K562 (cell line): ENCODE measurements around the gene CNOT4. TPM values are rescaled to one million over a fixed set of nuclear protein-coding genes. Genes with fewer than 3 reads are reported as not detected.

Experiments
- ATAC-seq: fragments of 200-7000 bp; cut with Tn5 transposase; 3 replicates; pipeline ENCODE4 v1.9.1; 2020; ENCODE audit warnings: moderate library complexity
- BruUV-seq: library from RNA; stranded (reverse); fragments of 400-500 nt; replicated peaks from 2 replicates; lab custom pipeline; 2021; lab: Mats Ljungman, UMichigan
- CTCF ChIA-PET: fragments of 300-600 bp; formaldehyde crosslinking; extraction: SDS; loops from one replicate; lab custom pipeline; 2021; ENCODE audit warnings: low intra/inter-chr PET ratio; lab: Yijun Ruan, JAX
- POLR2A ChIA-PET: fragments of 300-600, 350-650 bp; sonication (Branson Sonifier 250); formaldehyde crosslinking; extraction: SDS; loops from one replicate; lab custom pipeline; 2021; ENCODE audit warnings: antibody characterized with exemption, inconsistent platforms; lab: Yijun Ruan, JAX
- DNase-seq, 4 experiments: peaks; one replicate each; pipeline versions ENCODE4 v3.0.0 to v3.0.0-alpha.2; 2011 to 2018; ENCODE audit warnings: low spot score in 3 of 4, mixed read lengths in 3 of 4; ENCODE audit errors: extremely low read depth in 1 of 4
- FAIRE-seq: peaks from 2 replicates; lab custom pipeline; 2011; peaks lifted over from hg19 to GRCh38; lab: Jason Lieb, UNC
- H2AFZ ChIP-seq: 2 replicates; pipeline ENCODE4 v1.6.0; 2011; ENCODE audit warnings: low read depth, low read length, control low read depth, inconsistent platforms
- H3K27ac ChIP-seq: fragments of 200-600 bp; 3 replicates; pipeline ENCODE4 v1.8.0; 2011; ENCODE audit warnings: low read depth, mild to moderate bottlenecking, control low read depth, inconsistent platforms, low read length, moderate library complexity, mixed read lengths; ENCODE audit errors: extremely low read depth
- H3K27me3 ChIP-seq, 2 experiments: fragments of 300-600 bp in 1 of 2; 2 replicates in 1 of 2; 3 replicates in 1 of 2; pipeline versions ENCODE4 v1.6.0 to v1.8.0; 2011; ENCODE audit warnings: inconsistent platforms in 2 of 2, low read length in 2 of 2, mild to moderate bottlenecking in 1 of 2, mixed read lengths in 1 of 2, moderate library complexity in 1 of 2; ENCODE audit not compliant: control insufficient read depth in 2 of 2, insufficient read depth in 2 of 2
- H3K36me3 ChIP-seq: fragments of 300-600 bp; 3 replicates; pipeline ENCODE4 v1.8.0; 2011; ENCODE audit warnings: mild to moderate bottlenecking, low read length, inconsistent platforms; ENCODE audit not compliant: control insufficient read depth, insufficient read depth
- H3K4me1 ChIP-seq, 2 experiments: fragments of 200-600 bp in 1 of 2; replicated peaks in 1 of 2; 2 replicates in 1 of 2; 3 replicates in 1 of 2; pipeline versions ENCODE4 v1.5.1 to v1.8.0; 2011; ENCODE audit warnings: inconsistent platforms in 2 of 2, low read length in 2 of 2, mild to moderate bottlenecking in 1 of 2, mixed read lengths in 1 of 2, moderate library complexity in 1 of 2; ENCODE audit not compliant: control insufficient read depth in 2 of 2, insufficient read depth in 2 of 2
- H3K4me2 ChIP-seq: 2 replicates; pipeline ENCODE4 v1.6.1; 2011; ENCODE audit warnings: low read length, control low read depth, inconsistent platforms, mixed read lengths; ENCODE audit not compliant: insufficient read depth
- H3K4me3 ChIP-seq: fragments of 200-600 bp; sonication (generic), shearing (Covaris generic); 2 replicates; pipeline ENCODE4 v1.5.1; 2016; ENCODE audit warnings: control low read depth, inconsistent platforms
- H3K79me2 ChIP-seq: fragments of 200-600 bp; 3 replicates; pipeline ENCODE4 v1.8.0; 2011; ENCODE audit warnings: low read length, inconsistent platforms; ENCODE audit not compliant: control insufficient read depth, insufficient read depth
- H3K9ac ChIP-seq, 2 experiments: 2 replicates each; pipeline versions ENCODE4 v1.6.0 to v1.6.1; 2011; ENCODE audit warnings: low read depth in 2 of 2, low read length in 2 of 2, control low read depth in 1 of 2, inconsistent platforms in 1 of 2, mild to moderate bottlenecking in 1 of 2, mixed read lengths in 1 of 2; ENCODE audit not compliant: insufficient read depth in 1 of 2
- H3K9me1 ChIP-seq: one replicate; pipeline ENCODE4 v1.6.0; 2011; ENCODE audit warnings: inconsistent platforms, mild to moderate bottlenecking, low read length, moderate library complexity; ENCODE audit not compliant: control insufficient read depth, insufficient read depth
- H3K9me3 ChIP-seq: replicated peaks from 2 replicates; pipeline ENCODE4 v1.5.1; 2011; ENCODE audit warnings: low read depth, low read length, inconsistent platforms; ENCODE audit not compliant: control insufficient read depth, insufficient read depth
- H4K20me1 ChIP-seq: replicated peaks from 2 replicates; pipeline ENCODE4 v1.6.1; 2011; ENCODE audit warnings: low read length, inconsistent platforms, mixed read lengths; ENCODE audit not compliant: control insufficient read depth, insufficient read depth
- DACH1 ChIP-seq: fragments of 450-650 bp; IDR thresholded peaks from 2 replicates; pipeline ENCODE4 v1.6.1; 2018; ENCODE audit not compliant: partially characterized antibody
- RAD21 ChIP-seq, 2 experiments: fragments of 250-450 bp in 1 of 2; fragments of 450-650 bp in 1 of 2; sonication (Bioruptor Pico) in 1 of 2; formaldehyde crosslinking in 1 of 2; IDR thresholded peaks in 1 of 2; conservative IDR thresholded peaks in 1 of 2; 2 replicates each; pipeline versions ENCODE4 v1.4.0 to v1.8.0; 2020 to 2022; ENCODE audit warnings: mild to moderate bottlenecking in 2 of 2, moderate library complexity in 1 of 2
- SMC3 ChIP-seq: conservative IDR thresholded peaks from 2 replicates; pipeline ENCODE4 v1.6.1; 2011; ENCODE audit warnings: low read depth, low read length, improper control_type of control experiment; ENCODE audit not compliant: insufficient read depth
- WGBS: fragments of 100-300 bp; shearing (Covaris generic); methylation state at CpG from one replicate; pipeline ENCODE4 v1.1.6; 2016; ENCODE audit warnings: low coverage, mixed read lengths; ENCODE audit not compliant: insufficient coverage; ENCODE audit errors: missing lambda C conversion rate; 5-methylcytosine and 5-hydroxymethylcytosine counted together
- in situ Hi-C: fragments of 300-500 bp; cut with MboI; formaldehyde crosslinking; loops from 4 replicates; pipeline ENCODE4 v1.15.0; 2018; ENCODE audit warnings: inconsistent platforms, mixed read lengths
- intact Hi-C: fragments of 100-400 bp; cut with micrococcal nuclease; formaldehyde crosslinking; loops from 2 replicates; pipeline ENCODE4 v1.14.2; 2022
- polyA plus RNA-seq, 8 experiments: library from polyadenylated mRNA; depleted of rRNA in 4 of 8; stranded (reverse) in 5 of 8; unstranded in 3 of 8; fragments of >200 nt; fragmentation: Nextera tagmentation in 2 of 8; fragmentation: Illumina TruSeq in 1 of 8; extraction: Ambion mirVana in 2 of 8; extraction: Trizol in 1 of 8; gene quantifications; 2 replicates each; pipeline versions ENCODE4 v1.2.1 to v1.2.3, GENCODE V29; 2011 to 2014; ENCODE audit warnings: inconsistent platforms in 1 of 8, missing spikeins in 1 of 8
- total RNA-seq, 7 experiments: library from RNA; depleted of rRNA in 6 of 7; stranded (reverse); fragments of >200 nt in 6 of 7; fragmentation: Illumina TruSeq in 2 of 7; extraction: Trizol in 2 of 7; gene quantifications; 2 replicates each; pipeline versions ENCODE4 v1.2.1 to v1.2.3, GENCODE V29; 2011 to 2021; ENCODE audit warnings: low replicate concordance in 1 of 7
- TF ChIP-seq, protein P1 (sequence below), 3 experiments: IDR thresholded peaks in 2 of 3; conservative IDR thresholded peaks in 1 of 3; 2 replicates each; pipeline ENCODE4 v1.5.1; 2011 to 2012; ENCODE audit warnings: low read length in 3 of 3, mild to moderate bottlenecking in 3 of 3, control low read depth in 2 of 3, improper control_type of control experiment in 1 of 3, inconsistent platforms in 1 of 3, low read depth in 1 of 3, mixed read lengths in 1 of 3, moderate library complexity in 1 of 3; ENCODE audit not compliant: insufficient read depth in 2 of 3

Gene CNOT4
- total and polyA plus RNA-seq, 9 of the 15 experiments (the other 6 are each of a cell fraction or from before 2014, with no cell fraction given): 8.6 to 24.1 (median 15.4) TPM

DNA sequence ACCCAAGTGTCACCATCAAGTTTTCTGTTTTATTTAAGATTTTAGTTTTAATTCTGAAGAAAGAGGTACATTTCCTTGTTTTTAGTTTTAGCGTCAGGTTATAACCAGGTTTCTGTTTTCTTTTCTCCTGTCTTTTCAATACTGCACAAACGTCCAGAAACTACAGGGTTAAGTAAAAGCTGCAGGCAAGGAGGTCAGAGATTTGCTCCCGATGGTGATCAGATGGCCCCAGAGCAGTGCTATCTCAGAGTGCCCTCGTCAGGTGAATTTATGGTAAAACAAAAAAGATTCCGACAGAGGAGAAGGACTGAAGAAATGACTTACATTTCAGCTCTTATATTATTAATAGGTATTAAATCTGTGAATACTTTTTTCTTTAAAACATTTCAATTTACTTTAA lies 148.1 kb downstream of the CNOT4 start:
- peak in 2 of 4 experiments; percentile 15 to 39 for DNase-seq
- POLR2A ChIA-PET: no interaction called here
- TF ChIP-seq, protein P1, sequence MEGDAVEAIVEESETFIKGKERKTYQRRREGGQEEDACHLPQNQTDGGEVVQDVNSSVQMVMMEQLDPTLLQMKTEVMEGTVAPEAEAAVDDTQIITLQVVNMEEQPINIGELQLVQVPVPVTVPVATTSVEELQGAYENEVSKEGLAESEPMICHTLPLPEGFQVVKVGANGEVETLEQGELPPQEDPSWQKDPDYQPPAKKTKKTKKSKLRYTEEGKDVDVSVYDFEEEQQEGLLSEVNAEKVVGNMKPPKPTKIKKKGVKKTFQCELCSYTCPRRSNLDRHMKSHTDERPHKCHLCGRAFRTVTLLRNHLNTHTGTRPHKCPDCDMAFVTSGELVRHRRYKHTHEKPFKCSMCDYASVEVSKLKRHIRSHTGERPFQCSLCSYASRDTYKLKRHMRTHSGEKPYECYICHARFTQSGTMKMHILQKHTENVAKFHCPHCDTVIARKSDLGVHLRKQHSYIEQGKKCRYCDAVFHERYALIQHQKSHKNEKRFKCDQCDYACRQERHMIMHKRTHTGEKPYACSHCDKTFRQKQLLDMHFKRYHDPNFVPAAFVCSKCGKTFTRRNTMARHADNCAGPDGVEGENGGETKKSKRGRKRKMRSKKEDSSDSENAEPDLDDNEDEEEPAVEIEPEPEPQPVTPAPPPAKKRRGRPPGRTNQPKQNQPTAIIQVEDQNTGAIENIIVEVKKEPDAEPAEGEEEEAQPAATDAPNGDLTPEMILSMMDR (IDR thresholded peaks at IDR 0.05 in 2 of 3, conservative IDR thresholded peaks at IDR 0.05 in 1 of 3; ENCODE audit: insufficient read depth in 2 of 3, low read depth in 1 of 3, low read length in 3 of 3): peak; percentile 9 to 49 (median 35); a peak in 3 of 6 replicates
- peak; percentile 14 to 15; a peak in 1 of 4 replicates for TF ChIP-seq RAD21 (CRISPR knock-in tag; conservative IDR thresholded peaks at IDR 0.05 in 1 of 2, IDR thresholded peaks at IDR 0.05 in 1 of 2)
- 0 out of 2 replicates have a peak, but pooled peaks have one; percentile 5 for TF ChIP-seq SMC3
- no peak for TF ChIP-seq DACH1
- no peaks in the 10 kb centered on the region for H3K27me3 ChIP-seq
- CTCF ChIA-PET: interaction anchor here (1.7 kb wide), 1 partner anchor 81 kb away, joined by 12 read pairs; no protein-coding TSS in a partner anchor
- no peaks in the 10 kb centered on the region for H4K20me1 ChIP-seq
- H3K9me1 ChIP-seq: no peaks in the 10 kb centered on the region
- H3K79me2 ChIP-seq: no peaks in the 10 kb centered on the region
- no peak overlapping the region for H2AFZ ChIP-seq
- no peak for FAIRE-seq
- H3K9ac ChIP-seq: no peak overlapping the region
- peaks cover 20% of the 10 kb centered on the region; the same call in 1 of the 3 replicates for H3K36me3 ChIP-seq
- WGBS: 33% methylated on average over 5 of the region's 5 CpGs
- in situ Hi-C loops: no loop called here
- ATAC-seq: peak; percentile 43; the same call in 2 of the 3 replicates
- intact Hi-C loops: loop anchor here (2.0 kb wide), 1 partner anchor 81 kb away; no protein-coding TSS in a partner anchor
- no peak overlapping the region for H3K4me3 ChIP-seq
- BruUV-seq: no TSS peak
- no peak overlapping the region for H3K27ac ChIP-seq
- H3K9me3 ChIP-seq: no peaks in the 10 kb centered on the region; the same call in 1 of the 2 replicates
- no peaks in the 10 kb centered on the region for H3K4me1 ChIP-seq
- no peak overlapping the region for H3K4me2 ChIP-seq
